HepG2 (cell line): ENCODE data around the gene GSTT2B. TPM values are rescaled to one million over a fixed set of nuclear protein-coding genes. Genes with fewer than 3 reads are reported as not detected.

Experiments
- FOXA3 ChIP-seq: IDR thresholded peaks from 2 replicates; pipeline ENCODE4 v1.6.1; 2016; ENCODE audit warnings: missing genetic modification reagents, missing compliant biosample characterization
- FOXP1 ChIP-seq, 2 experiments: fragments of 450-650 bp in 1 of 2; IDR thresholded peaks; 2 replicates each; pipeline ENCODE4 v1.6.1; 2017 to 2018; ENCODE audit warnings: antibody characterized with exemption in 1 of 2
- GATAD2A ChIP-seq: IDR thresholded peaks from 2 replicates; pipeline ENCODE4 v1.6.1; 2016
- HDAC1 ChIP-seq: sonication (generic); formaldehyde crosslinking; IDR thresholded peaks from 2 replicates; pipeline ENCODE4 v1.5.1; 2020; ENCODE audit warnings: mild to moderate bottlenecking, missing genetic modification reagents
- KDM6A ChIP-seq: IDR thresholded peaks from 2 replicates; pipeline ENCODE4 v1.6.1; 2016; ENCODE audit warnings: low read depth
- MED8 ChIP-seq: sonication (generic); formaldehyde crosslinking; IDR thresholded peaks from 2 replicates; pipeline ENCODE4 v1.8.1; 2023; ENCODE audit warnings: mild to moderate bottlenecking, missing genetic modification reagents; ENCODE audit not compliant: insufficient replicate concordance
- SOX13 ChIP-seq, 3 experiments: fragments of 450-650 bp in 1 of 3; sonication (generic) in 1 of 3; formaldehyde crosslinking in 1 of 3; IDR thresholded peaks in 2 of 3; conservative IDR thresholded peaks in 1 of 3; 2 replicates each; pipeline versions ENCODE4 v1.5.0 to v1.6.1; 2016 to 2020; ENCODE audit warnings: antibody characterized with exemption in 1 of 3, mild to moderate bottlenecking in 1 of 3, missing compliant biosample characterization in 1 of 3, missing genetic modification reagents in 1 of 3, moderate library complexity in 1 of 3
- ZNF142 ChIP-seq: sonication (generic); formaldehyde crosslinking; IDR thresholded peaks from 2 replicates; pipeline ENCODE4 v1.4.0; 2020; ENCODE audit warnings: missing genetic modification reagents
- ZNF318 ChIP-seq: sonication (generic); formaldehyde crosslinking; IDR thresholded peaks from 2 replicates; pipeline ENCODE4 v1.4.0; 2020; ENCODE audit warnings: mild to moderate bottlenecking, missing genetic modification reagents
- ZNF484 ChIP-seq: sonication (generic); formaldehyde crosslinking; IDR thresholded peaks from 2 replicates; pipeline ENCODE4 v1.5.1; 2020; ENCODE audit warnings: mild to moderate bottlenecking, low read depth, missing genetic modification reagents, borderline replicate concordance
- ZNF841 ChIP-seq: sonication (generic); formaldehyde crosslinking; IDR thresholded peaks from 2 replicates; pipeline ENCODE4 v1.8.1; 2023; ENCODE audit warnings: missing genetic modification reagents, borderline replicate concordance
- polyA plus RNA-seq, 8 experiments: library from polyadenylated mRNA; depleted of rRNA in 3 of 8; stranded (reverse) in 7 of 8; unstranded in 1 of 8; fragments of >200 nt; fragmentation: Illumina TruSeq in 4 of 8; extraction: Trizol in 4 of 8; gene quantifications; 2 replicates each; pipeline versions ENCODE4 v1.2.1 to v1.2.3, GENCODE V29; 2011 to 2016; ENCODE audit warnings: low read depth in 4 of 8, missing spikeins in 1 of 8, mixed read lengths in 1 of 8; ENCODE audit not compliant: insufficient read depth in 1 of 8
- total RNA-seq, 5 experiments: library from RNA; depleted of rRNA; stranded (reverse); fragments of >200 nt; fragmentation: Illumina TruSeq; extraction: Trizol; gene quantifications; 2 replicates each; pipeline ENCODE4 v1.2.3, GENCODE V29; 2016; ENCODE audit warnings: low read depth in 1 of 5

GSTT2B gene
- total and polyA plus RNA-seq, 2 of the 13 experiments (the other 11 are each of a cell fraction or from before 2014, with no cell fraction given) = 1.5 to 3.9 TPM

GRCh38 chr22:24008381-24009226, 47.6 kb upstream of the GSTT2B start (continued):
- TF ChIP-seq MED8 (CRISPR knock-in tag) = no peak
- 0 out of 2 replicates have a peak, but pooled peaks have one; percentile 44 for TF ChIP-seq KDM6A (CRISPR knock-in tag)
- no peak for TF ChIP-seq ZNF841 (CRISPR knock-in tag)
- peak; percentile 47 for TF ChIP-seq HDAC1 (CRISPR knock-in tag)
- no peak for TF ChIP-seq SOX13 (IDR thresholded peaks at IDR 0.05)
- peak in 1 of 2 experiments; percentile 76; a peak in 2 of 4 replicates for TF ChIP-seq SOX13 (CRISPR knock-in tag; conservative IDR thresholded peaks at IDR 0.05 in 1 of 2, IDR thresholded peaks at IDR 0.05 in 1 of 2)
- TF ChIP-seq FOXA3 = peak; percentile 9; the same call in 1 of the 2 replicates
- 0 out of 2 replicates have a peak, but pooled peaks have one; percentile 34 for TF ChIP-seq ZNF142
- TF ChIP-seq ZNF318 (CRISPR knock-in tag) = no peak
- TF ChIP-seq FOXP1 (IDR thresholded peaks at IDR 0.05) = no peak
- no peak for TF ChIP-seq FOXP1 (CRISPR knock-in tag; IDR thresholded peaks at IDR 0.05)
- TF ChIP-seq ZNF484 (CRISPR knock-in tag) = no peak
- 0 out of 2 replicates have a peak, but pooled peaks have one; percentile 17 for TF ChIP-seq GATAD2A (CRISPR knock-in tag)
